HEK293T (cell line): Measurements from ENCODE around the gene HTT.

Experiments
- CTCF ChIA-PET: fragments of 350-600 bp; formaldehyde crosslinking; extraction: SDS; loops from one replicate; lab custom pipeline; 2021; ENCODE audit warnings: antibody characterized with exemption, inconsistent platforms; lab: Yijun Ruan, JAX
- POLR2A ChIA-PET: fragments of 350-600 bp; formaldehyde crosslinking; extraction: SDS; loops from one replicate; lab custom pipeline; 2020; ENCODE audit warnings: antibody characterized with exemption, inconsistent platforms; lab: Yijun Ruan, JAX
- DNase-seq: peaks from one replicate; pipeline ENCODE4 v3.0.0; 2012; ENCODE audit warnings: mixed read lengths; ENCODE audit errors: extremely low spot score
- ARNT ChIP-seq: fragments of 450-650 bp; IDR thresholded peaks from 2 replicates; pipeline ENCODE4 v1.6.1; 2017; ENCODE audit warnings: mild to moderate bottlenecking
- BHLHE40 ChIP-seq: fragments of 450-650 bp; IDR thresholded peaks from 2 replicates; pipeline ENCODE4 v1.6.1; 2016; ENCODE audit warnings: mild to moderate bottlenecking, moderate library complexity, borderline replicate concordance
- CTBP1 ChIP-seq: fragments of 450-650 bp; IDR thresholded peaks from 2 replicates; pipeline ENCODE4 v1.6.1; 2016; ENCODE audit warnings: borderline replicate concordance
- ELF4 ChIP-seq: fragments of 450-650 bp; IDR thresholded peaks from 2 replicates; pipeline ENCODE4 v1.6.1; 2017; ENCODE audit warnings: antibody characterized with exemption
- FOXA1 ChIP-seq: fragments of 450-650 bp; IDR thresholded peaks from 2 replicates; pipeline ENCODE4 v1.6.1; 2016; ENCODE audit warnings: mild to moderate bottlenecking
- FOXK2 ChIP-seq: fragments of 450-650 bp; IDR thresholded peaks from 2 replicates; pipeline ENCODE4 v1.6.1; 2016; ENCODE audit warnings: mild to moderate bottlenecking
- FOXM1 ChIP-seq: fragments of 450-650 bp; IDR thresholded peaks from 2 replicates; pipeline ENCODE4 v1.6.1; 2017; ENCODE audit warnings: mild to moderate bottlenecking, borderline replicate concordance
- HDGF ChIP-seq: fragments of 450-650 bp; IDR thresholded peaks from 2 replicates; pipeline ENCODE4 v1.6.1; 2017; ENCODE audit warnings: antibody characterized with exemption, borderline replicate concordance
- L3MBTL2 ChIP-seq: fragments of 450-650 bp; conservative IDR thresholded peaks from 2 replicates; pipeline ENCODE4 v1.6.1; 2016; ENCODE audit warnings: mild to moderate bottlenecking
- LEF1 ChIP-seq: fragments of 450-650 bp; IDR thresholded peaks from 2 replicates; pipeline ENCODE4 v1.6.1; 2017; ENCODE audit warnings: mild to moderate bottlenecking, borderline replicate concordance
- NFRKB ChIP-seq: fragments of 450-650 bp; IDR thresholded peaks from 2 replicates; pipeline ENCODE4 v1.6.1; 2016; ENCODE audit warnings: mild to moderate bottlenecking, moderate library complexity
- SP1 ChIP-seq: fragments of 450-650 bp; IDR thresholded peaks from 2 replicates; pipeline ENCODE4 v1.6.1; 2017
- SUZ12 ChIP-seq: fragments of 450-650 bp; IDR thresholded peaks from 2 replicates; pipeline ENCODE4 v1.6.1; 2016; ENCODE audit warnings: mild to moderate bottlenecking
- TARDBP ChIP-seq: fragments of 450-650 bp; IDR thresholded peaks from 2 replicates; pipeline ENCODE4 v1.6.1; 2016
- ZNF384 ChIP-seq: fragments of 450-650 bp; IDR thresholded peaks from 2 replicates; pipeline ENCODE4 v1.6.1; 2016
- TF ChIP-seq, protein P1 (sequence below): fragments of 450-650 bp; IDR thresholded peaks from 2 replicates; pipeline ENCODE4 v1.6.1; 2016

HTT gene

DNA sequence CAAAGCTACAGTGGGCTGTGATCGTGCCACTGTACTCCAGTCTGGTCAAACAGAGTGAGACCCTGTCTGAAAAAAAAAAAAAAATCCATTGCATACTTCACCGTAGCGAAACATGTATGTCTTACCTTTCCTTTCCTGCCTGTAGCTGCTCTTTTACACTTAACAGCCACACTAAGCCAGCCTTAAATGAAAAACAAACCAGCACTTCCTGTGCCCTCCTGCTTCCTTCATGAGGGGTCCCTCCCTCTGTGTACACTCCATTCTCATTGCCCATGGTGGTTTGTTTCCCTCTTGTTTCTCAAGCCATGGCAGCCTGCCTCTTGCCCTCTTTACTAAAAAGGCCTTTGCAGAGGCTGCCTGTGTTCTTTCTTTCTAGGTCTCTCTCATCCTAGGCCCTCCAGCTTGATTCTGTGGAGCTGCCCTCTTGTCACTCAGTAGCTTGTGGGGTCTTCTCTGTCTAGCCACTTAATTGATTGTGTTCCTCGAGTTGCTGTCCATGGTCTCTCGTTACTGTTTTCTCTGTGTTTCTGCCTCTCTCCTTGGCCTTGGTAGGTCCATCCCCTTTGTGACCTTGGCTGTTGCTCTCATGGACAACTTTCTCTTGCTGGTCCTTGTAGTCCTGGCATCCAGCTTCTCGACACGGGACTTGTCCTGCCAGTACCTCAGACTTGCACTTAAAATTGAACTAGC is 122.3 kb downstream of the HTT start:
- no peak for DNase-seq
- ChIA-PET POLR2A (no interaction called here), CTCF (no interaction called here)
- TF ChIP-seq ELF4 (no peak), NFRKB (no peak), FOXK2 (no peak), ARNT (no peak), SP1 (no peak), FOXM1 (no peak), TARDBP (no peak), LEF1 (no peak), SUZ12 (no peak), CTBP1 (no peak), FOXA1 (no peak), BHLHE40 (no peak), ZNF384 (no peak), HDGF (no peak), L3MBTL2 (no peak)
- TF ChIP-seq, protein P1, sequence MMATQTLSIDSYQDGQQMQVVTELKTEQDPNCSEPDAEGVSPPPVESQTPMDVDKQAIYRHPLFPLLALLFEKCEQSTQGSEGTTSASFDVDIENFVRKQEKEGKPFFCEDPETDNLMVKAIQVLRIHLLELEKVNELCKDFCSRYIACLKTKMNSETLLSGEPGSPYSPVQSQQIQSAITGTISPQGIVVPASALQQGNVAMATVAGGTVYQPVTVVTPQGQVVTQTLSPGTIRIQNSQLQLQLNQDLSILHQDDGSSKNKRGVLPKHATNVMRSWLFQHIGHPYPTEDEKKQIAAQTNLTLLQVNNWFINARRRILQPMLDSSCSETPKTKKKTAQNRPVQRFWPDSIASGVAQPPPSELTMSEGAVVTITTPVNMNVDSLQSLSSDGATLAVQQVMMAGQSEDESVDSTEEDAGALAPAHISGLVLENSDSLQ = no peak

DNA sequence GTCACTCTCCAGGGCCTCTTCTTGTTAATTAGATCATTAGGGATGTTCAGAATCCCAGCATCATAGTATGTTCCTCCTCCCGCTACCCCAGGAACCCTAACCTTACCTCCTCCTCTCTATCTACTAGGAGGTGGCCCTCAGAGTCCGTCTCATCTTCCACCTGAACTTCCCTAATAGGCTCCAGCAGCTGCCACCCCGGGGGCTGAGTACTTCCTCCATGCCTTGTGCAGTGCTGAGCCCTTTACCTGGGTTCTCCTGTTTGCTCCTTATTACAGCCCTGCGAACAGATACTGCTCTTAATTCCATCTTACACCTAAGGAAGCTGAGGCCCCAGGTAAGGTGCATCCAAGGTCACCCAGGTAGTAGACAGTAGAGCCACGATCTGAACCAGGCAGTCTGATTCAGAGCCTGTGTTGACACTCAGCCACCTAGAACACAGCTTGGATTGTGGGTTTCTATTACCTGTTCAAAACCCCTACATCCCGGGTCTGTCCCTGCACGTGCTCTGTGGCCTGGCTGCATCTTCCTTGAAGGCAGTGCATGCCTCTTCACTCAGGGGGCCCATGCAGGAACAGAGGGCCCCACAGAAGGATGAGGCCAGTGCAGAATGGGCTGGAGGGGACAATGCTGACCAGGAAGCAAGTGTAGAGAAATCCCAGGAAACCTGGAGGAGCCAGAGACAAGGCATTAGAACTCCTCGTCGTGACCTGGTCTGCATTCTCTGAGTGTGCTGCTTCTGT is 123.1 kb downstream of the HTT start:
- POLR2A ChIA-PET = no interaction called here
- TF ChIP-seq SUZ12 = no peak
- no peak for TF ChIP-seq LEF1
- TF ChIP-seq ELF4 = no peak
- TF ChIP-seq NFRKB = no peak
- no peak for TF ChIP-seq FOXM1
- TF ChIP-seq, protein P1 = no peak
- no peak for TF ChIP-seq ARNT
- no peak for DNase-seq
- CTCF ChIA-PET = no interaction called here

DNA sequence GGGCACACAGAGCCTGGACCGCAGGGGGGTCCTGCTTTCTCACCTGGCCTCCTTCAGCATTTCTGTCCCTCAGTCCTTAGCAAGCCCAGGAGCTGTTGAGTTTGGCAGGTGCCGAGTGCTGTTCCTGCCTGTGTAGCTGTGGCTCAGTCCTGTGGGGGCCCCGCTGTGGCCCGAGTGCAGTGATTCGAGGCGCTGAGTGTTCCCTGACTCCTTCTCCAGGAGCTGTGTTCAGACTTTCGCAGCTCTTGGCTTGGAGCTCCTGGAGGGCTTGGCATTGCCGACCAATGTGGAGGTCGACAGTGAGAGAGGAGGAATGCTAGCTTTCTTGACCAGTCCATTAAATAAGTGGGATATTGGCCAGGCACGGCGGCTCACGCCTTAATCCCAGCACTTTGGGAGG is 124.4 kb downstream of the HTT start:
- ChIA-PET POLR2A (interaction anchor here (1.0 kb wide), 1 partner anchor 11 kb away, joined by 3 read pairs; no protein-coding TSS in a partner anchor), CTCF (no interaction called here)
- no peak for DNase-seq
- TF ChIP-seq TARDBP = no peak
- no peak for TF ChIP-seq BHLHE40
- no peak for TF ChIP-seq L3MBTL2
- TF ChIP-seq SP1 = no peak
- TF ChIP-seq NFRKB = no peak
- no peak for TF ChIP-seq HDGF
- TF ChIP-seq, protein P1 = no peak

DNA sequence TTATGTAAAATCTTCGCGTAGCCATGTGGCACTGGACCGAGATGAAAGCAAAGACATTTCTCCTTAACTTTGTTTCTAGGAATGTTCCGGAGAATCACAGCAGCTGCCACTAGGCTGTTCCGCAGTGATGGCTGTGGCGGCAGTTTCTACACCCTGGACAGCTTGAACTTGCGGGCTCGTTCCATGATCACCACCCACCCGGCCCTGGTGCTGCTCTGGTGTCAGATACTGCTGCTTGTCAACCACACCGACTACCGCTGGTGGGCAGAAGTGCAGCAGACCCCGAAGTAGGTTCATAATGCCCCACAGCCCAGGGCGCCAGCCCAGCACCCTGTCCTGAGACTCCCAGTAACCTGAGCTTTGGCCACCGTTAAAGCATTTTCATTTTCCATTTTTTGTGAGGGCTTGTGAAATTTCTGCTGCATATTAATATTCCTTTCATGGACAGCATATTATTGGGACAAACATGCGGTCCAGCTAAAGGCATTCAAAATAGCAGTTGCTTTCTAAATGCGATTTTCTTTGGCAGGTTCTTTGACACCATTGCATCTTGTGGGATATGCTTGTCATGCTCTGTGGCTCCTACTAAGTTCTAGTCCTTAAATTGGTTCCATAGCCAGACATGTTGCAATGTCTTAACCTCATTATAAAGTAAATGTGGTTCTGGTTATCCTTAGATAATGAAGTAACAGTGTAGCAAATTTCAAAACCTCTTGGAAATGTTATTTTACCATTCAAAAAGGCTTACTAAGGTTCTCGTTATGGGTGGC is 125.4 kb downstream of the HTT start:
- POLR2A ChIA-PET = interaction anchor here (1.0 kb wide), 1 partner anchor 12 kb away, joined by 3 read pairs; no protein-coding TSS in a partner anchor
- TF ChIP-seq L3MBTL2 (no peak), LEF1 (no peak)
- CTCF ChIA-PET = no interaction called here
- no peak for DNase-seq

DNA sequence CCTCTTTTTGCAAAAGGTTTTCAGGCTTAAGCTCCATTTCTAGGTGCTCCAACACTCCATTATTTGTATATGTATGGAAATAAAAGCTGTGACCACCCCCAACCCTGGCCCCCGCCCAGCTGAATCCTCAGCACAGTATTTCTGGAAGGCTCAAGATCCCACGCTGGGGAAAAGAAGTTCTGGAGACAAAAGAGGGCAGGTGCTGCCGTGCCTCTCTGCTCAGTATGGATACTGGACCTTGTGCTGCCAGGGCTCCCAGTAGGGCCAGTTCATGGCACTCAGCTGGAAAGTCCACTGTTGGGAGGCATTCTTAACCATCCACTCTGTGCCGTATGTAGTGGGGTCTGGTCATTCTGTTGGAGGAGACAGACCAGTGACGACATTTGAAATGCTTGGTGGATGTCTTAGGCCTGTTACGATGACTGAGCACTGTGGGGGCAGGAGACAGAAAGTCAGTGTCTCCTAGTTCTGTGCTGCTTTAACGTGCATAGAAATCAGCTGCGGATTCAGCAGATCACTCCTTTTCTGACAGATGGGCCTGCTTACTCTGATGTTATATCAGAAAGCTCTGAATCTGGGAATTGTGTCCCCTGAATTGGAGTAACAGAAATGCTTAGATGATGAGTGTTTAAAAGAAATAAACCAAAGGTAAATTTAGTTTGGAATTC is 126.1 kb downstream of the HTT start:
- CTCF ChIA-PET = no interaction called here
- DNase-seq = no peak
- TF ChIP-seq FOXK2 (no peak), TARDBP (no peak), HDGF (no peak), NFRKB (no peak), L3MBTL2 (no peak), CTBP1 (no peak)
- POLR2A ChIA-PET = no interaction called here
